HEK293 (cell line): Measurements from ENCODE around the gene AATF.

ENCODE experiments used
- CTCF ChIA-PET: fragments of 350-600 bp; formaldehyde crosslinking; extraction: SDS; loops from one replicate; lab custom pipeline; 2021; ENCODE audit warnings: antibody characterized with exemption; lab: Yijun Ruan, JAX
- POLR2A ChIA-PET: fragments of 300-600 bp; formaldehyde crosslinking; extraction: SDS; loops from one replicate; lab custom pipeline; 2020; ENCODE audit warnings: antibody characterized with exemption, inconsistent platforms; lab: Yijun Ruan, JAX
- H3K27ac ChIP-seq: fragments of 200-500 bp; sonication (Bioruptor generic); 2 replicates; pipeline ENCODE4 v1.5.1; 2014; ENCODE audit warnings: low read depth, low read length, control low read depth, inconsistent platforms; ENCODE audit errors: extremely low read depth
- H3K36me3 ChIP-seq, 2 experiments: fragments of 200-500 bp in 1 of 2; sonication (Bioruptor generic) in 1 of 2; 1 replicate in 1 of 2; 2 replicates in 1 of 2; pipeline ENCODE4 v1.5.1; 2014 to 2017; ENCODE audit warnings: inconsistent platforms in 2 of 2, low read length in 2 of 2; ENCODE audit not compliant: control insufficient read depth in 2 of 2, insufficient read depth in 1 of 2
- H3K4me1 ChIP-seq: fragments of 200-500 bp; sonication (Bioruptor generic); 2 replicates; pipeline ENCODE4 v1.5.1; 2014; ENCODE audit warnings: mild to moderate bottlenecking, low read length, inconsistent platforms; ENCODE audit not compliant: control insufficient read depth, insufficient read depth
- H3K4me3 ChIP-seq: 2 replicates; pipeline ENCODE4 v1.5.1; 2011; ENCODE audit warnings: low read depth, mild to moderate bottlenecking, control low read depth, low read length, moderate library complexity
- H3K9me3 ChIP-seq: fragments of 200-500 bp; sonication (Bioruptor generic); 2 replicates; pipeline ENCODE4 v1.5.1; 2014; ENCODE audit warnings: low read depth, low read length, inconsistent platforms; ENCODE audit not compliant: control insufficient read depth, insufficient read depth
- ZFP37 ChIP-seq: fragments of 450-650 bp; formaldehyde crosslinking; IDR thresholded peaks from 2 replicates; pipeline ENCODE4 v1.5.1; 2016; ENCODE audit warnings: missing biosample characterization, missing genetic modification characterization
- ZIC2 ChIP-seq: fragments of 450-650 bp; formaldehyde crosslinking; IDR thresholded peaks from 2 replicates; pipeline ENCODE4 v1.5.1; 2016; ENCODE audit warnings: missing biosample characterization, missing genetic modification characterization
- ZNF146 ChIP-seq: fragments of 450-650 bp; formaldehyde crosslinking; IDR thresholded peaks from 2 replicates; pipeline ENCODE4 v1.5.1; 2016; ENCODE audit warnings: missing biosample characterization, missing genetic modification characterization
- ZNF157 ChIP-seq: fragments of 450-650 bp; formaldehyde crosslinking; IDR thresholded peaks from 2 replicates; pipeline ENCODE4 v1.5.1; 2016; ENCODE audit warnings: missing biosample characterization, missing genetic modification characterization
- ZNF184 ChIP-seq: fragments of 450-650 bp; IDR thresholded peaks from 2 replicates; pipeline ENCODE4 v1.5.1; 2018; ENCODE audit warnings: missing biosample characterization, mild to moderate bottlenecking, missing genetic modification characterization
- ZNF510 ChIP-seq: fragments of 450-650 bp; formaldehyde crosslinking; IDR thresholded peaks from 2 replicates; pipeline ENCODE4 v1.5.1; 2018; ENCODE audit warnings: mild to moderate bottlenecking, missing genetic modification characterization, missing biosample characterization; ENCODE audit not compliant: insufficient replicate concordance
- ZNF514 ChIP-seq: fragments of 450-650 bp; formaldehyde crosslinking; IDR thresholded peaks from 2 replicates; pipeline ENCODE4 v1.5.1; 2016; ENCODE audit warnings: missing biosample characterization, missing genetic modification characterization
- ZNF548 ChIP-seq: fragments of 450-650 bp; formaldehyde crosslinking; IDR thresholded peaks from 2 replicates; pipeline ENCODE4 v1.5.1; 2016; ENCODE audit warnings: missing biosample characterization, missing genetic modification characterization
- ZNF558 ChIP-seq: fragments of 450-650 bp; formaldehyde crosslinking; IDR thresholded peaks from 2 replicates; pipeline ENCODE4 v1.5.1; 2016; ENCODE audit warnings: missing biosample characterization, missing genetic modification characterization
- ZNF621 ChIP-seq: fragments of 450-650 bp; formaldehyde crosslinking; IDR thresholded peaks from 2 replicates; pipeline ENCODE4 v1.5.1; 2017; ENCODE audit warnings: missing biosample characterization, missing genetic modification characterization
- ZNF629 ChIP-seq: fragments of 450-650 bp; formaldehyde crosslinking; IDR thresholded peaks from 2 replicates; pipeline ENCODE4 v1.5.1; 2017; ENCODE audit warnings: missing biosample characterization, missing genetic modification characterization
- ZNF747 ChIP-seq: fragments of 450-650 bp; formaldehyde crosslinking; IDR thresholded peaks from 2 replicates; pipeline ENCODE4 v1.5.1; 2016; ENCODE audit warnings: missing biosample characterization, missing genetic modification characterization
- ZNF830 ChIP-seq: fragments of 450-650 bp; IDR thresholded peaks from 2 replicates; pipeline ENCODE4 v1.5.0; 2018; ENCODE audit warnings: missing biosample characterization, missing genetic modification characterization, low read depth, mild to moderate bottlenecking, moderate library complexity
- TF ChIP-seq, protein P1 (sequence below): fragments of 450-650 bp; formaldehyde crosslinking; IDR thresholded peaks from 2 replicates; pipeline ENCODE4 v1.5.0; 2017; ENCODE audit warnings: missing biosample characterization, missing genetic modification characterization, borderline replicate concordance
- TF ChIP-seq, protein P2 (sequence below): fragments of 450-650 bp; formaldehyde crosslinking; IDR thresholded peaks from 2 replicates; pipeline ENCODE4 v1.5.1; 2016; ENCODE audit warnings: missing biosample characterization, missing genetic modification characterization
- TF ChIP-seq, protein P3 (sequence below): sonication (generic); formaldehyde crosslinking; IDR thresholded peaks from 2 replicates; pipeline ENCODE4 v1.8.1; 2022; ENCODE audit warnings: mild to moderate bottlenecking, moderate library complexity, missing genetic modification reagents
- TF ChIP-seq, protein P4 (sequence below): fragments of 450-650 bp; formaldehyde crosslinking; IDR thresholded peaks from 2 replicates; pipeline ENCODE4 v1.5.1; 2016; ENCODE audit warnings: missing biosample characterization, missing genetic modification characterization
- TF ChIP-seq, protein P5 (sequence below): fragments of 450-650 bp; formaldehyde crosslinking; optimal IDR thresholded peaks from 2 replicates; pipeline ENCODE3; 2016; ENCODE audit warnings: missing biosample characterization, mild to moderate bottlenecking, missing genetic modification characterization
- TF ChIP-seq, protein P6 (sequence below): fragments of 450-650 bp; formaldehyde crosslinking; IDR thresholded peaks from 2 replicates; pipeline ENCODE4 v1.5.1; 2017; ENCODE audit warnings: missing biosample characterization, missing genetic modification characterization

Gene AATF

DNA sequence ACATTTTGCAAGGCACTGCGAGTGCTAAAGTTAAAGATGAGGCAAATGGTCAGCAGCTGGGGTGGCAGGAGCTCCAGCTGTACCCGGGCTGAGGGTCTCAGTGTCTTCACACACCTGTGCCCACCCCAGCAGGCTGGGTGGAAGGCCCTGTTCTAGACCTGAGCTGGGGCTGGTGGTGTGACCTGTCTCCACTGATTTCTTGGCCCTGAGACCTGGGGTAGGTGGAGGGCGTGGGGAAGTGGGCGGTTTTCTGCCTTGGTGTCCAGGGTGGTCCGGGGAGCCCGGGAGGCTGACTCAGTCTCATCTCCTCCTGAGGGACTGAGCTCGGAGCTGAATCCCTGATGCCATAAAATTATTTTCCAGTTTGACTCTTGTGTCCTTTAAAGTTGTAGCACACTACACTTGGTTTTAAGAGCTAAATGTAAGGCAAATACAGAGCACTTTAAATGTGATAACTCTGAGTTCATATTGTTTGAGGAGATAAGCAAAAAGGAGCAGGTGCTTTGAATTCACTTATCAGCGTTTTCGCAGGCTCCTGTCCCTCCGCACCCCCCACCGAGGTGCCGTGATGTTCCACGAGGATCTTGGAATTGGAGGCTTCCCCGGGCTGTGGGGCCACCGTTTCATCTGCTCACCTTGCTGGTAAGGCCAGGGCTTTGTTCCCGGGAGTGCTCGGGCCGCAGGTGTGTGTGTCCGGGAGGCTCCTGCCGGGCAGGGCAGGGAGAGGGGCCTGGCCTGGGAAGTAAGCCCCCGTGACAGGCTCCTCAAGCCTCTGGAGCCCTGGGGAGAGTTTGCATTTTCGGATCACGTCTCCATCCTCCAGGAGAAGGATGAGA lies 117.0 kb downstream of the AATF start:
- peaks cover 5% of the 10 kb centered on the region; the same call in 1 of the 2 replicates for H3K4me1 ChIP-seq
- H3K27ac ChIP-seq, result no peak overlapping the region
- H3K9me3 ChIP-seq, result no peaks in the 10 kb centered on the region
- no peak overlapping the region for H3K4me3 ChIP-seq
- TF ChIP-seq, protein P1, sequence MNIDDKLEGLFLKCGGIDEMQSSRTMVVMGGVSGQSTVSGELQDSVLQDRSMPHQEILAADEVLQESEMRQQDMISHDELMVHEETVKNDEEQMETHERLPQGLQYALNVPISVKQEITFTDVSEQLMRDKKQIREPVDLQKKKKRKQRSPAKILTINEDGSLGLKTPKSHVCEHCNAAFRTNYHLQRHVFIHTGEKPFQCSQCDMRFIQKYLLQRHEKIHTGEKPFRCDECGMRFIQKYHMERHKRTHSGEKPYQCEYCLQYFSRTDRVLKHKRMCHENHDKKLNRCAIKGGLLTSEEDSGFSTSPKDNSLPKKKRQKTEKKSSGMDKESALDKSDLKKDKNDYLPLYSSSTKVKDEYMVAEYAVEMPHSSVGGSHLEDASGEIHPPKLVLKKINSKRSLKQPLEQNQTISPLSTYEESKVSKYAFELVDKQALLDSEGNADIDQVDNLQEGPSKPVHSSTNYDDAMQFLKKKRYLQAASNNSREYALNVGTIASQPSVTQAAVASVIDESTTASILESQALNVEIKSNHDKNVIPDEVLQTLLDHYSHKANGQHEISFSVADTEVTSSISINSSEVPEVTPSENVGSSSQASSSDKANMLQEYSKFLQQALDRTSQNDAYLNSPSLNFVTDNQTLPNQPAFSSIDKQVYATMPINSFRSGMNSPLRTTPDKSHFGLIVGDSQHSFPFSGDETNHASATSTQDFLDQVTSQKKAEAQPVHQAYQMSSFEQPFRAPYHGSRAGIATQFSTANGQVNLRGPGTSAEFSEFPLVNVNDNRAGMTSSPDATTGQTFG (tag by site-specific recombination), result no peak
- TF ChIP-seq, protein P2, sequence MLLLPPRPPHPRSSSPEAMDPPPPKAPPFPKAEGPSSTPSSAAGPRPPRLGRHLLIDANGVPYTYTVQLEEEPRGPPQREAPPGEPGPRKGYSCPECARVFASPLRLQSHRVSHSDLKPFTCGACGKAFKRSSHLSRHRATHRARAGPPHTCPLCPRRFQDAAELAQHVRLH (tag by site-specific recombination), result no peak
- TF ChIP-seq ZNF514 (tag by site-specific recombination), result no peak
- no peak for TF ChIP-seq ZNF558 (tag by site-specific recombination)
- no peak for TF ChIP-seq ZNF747
- no peak for TF ChIP-seq ZIC2
- TF ChIP-seq ZNF510 (tag by site-specific recombination), result no peak
- TF ChIP-seq ZNF621, result no peak
- no peak for TF ChIP-seq ZNF157 (tag by site-specific recombination)
- no peak for TF ChIP-seq ZFP37 (tag by site-specific recombination)
- no peak for TF ChIP-seq ZNF629 (tag by site-specific recombination)
- TF ChIP-seq, protein P3, sequence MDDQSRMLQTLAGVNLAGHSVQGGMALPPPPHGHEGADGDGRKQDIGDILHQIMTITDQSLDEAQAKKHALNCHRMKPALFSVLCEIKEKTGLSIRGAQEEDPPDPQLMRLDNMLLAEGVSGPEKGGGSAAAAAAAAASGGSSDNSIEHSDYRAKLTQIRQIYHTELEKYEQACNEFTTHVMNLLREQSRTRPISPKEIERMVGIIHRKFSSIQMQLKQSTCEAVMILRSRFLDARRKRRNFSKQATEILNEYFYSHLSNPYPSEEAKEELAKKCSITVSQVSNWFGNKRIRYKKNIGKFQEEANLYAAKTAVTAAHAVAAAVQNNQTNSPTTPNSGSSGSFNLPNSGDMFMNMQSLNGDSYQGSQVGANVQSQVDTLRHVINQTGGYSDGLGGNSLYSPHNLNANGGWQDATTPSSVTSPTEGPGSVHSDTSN (CRISPR knock-in tag), result no peak
- ChIA-PET CTCF (interaction anchor here (0.6 to 0.9 kb wide), 3 partner anchors 18 to 339 kb away, joined by 3 read pairs; no protein-coding TSS in a partner anchor), POLR2A (no interaction called here)
- H3K36me3 ChIP-seq, result no peaks in the 10 kb centered on the region

DNA sequence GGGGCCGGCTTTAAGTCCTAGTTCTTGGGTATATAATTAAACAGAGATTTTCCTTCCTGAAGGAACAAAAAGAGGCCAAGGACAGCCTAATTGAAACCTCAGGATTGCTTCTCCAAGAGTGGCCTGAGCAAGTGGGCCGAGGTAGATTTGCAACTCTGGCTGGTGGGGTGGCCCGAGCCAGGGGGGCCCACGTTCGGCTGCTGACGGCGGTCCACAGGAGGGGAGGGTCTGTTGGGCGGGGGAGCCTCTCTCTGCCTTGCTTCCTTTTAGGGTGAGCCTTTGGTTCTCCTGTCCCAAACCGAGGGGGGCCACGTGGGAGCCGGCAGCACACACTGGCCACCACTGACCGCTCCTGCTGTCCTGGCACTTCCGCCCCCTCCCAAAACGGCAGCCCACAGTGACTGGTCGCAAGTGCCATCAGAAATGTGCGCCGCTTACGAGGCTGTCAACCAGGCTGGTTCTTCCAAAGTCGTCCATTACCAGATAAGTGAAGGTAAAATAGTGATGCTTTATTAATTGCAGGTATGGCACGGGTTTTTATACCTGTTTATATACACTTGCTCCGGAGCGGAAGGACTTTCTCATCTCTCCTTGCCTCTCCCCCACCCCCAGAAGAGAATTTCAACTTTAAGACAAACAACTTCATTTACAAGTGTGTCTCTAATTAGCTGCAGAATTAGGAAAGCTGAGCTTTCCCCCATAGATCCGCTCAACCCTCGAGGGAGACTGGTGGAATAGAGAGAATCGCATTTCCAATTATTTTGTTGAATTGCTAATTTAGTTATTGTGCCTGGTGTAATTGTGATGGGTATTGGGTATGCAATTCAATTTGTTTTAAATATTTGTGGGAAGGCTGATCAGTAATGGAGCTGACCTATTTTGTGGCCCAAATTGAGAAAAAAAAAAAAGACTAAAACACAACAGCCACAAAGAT lies 117.8 kb downstream of the AATF start:
- ChIA-PET POLR2A (no interaction called here), CTCF (interaction anchor here (0.7 to 3.0 kb wide), 3 partner anchors 11 to 463 kb away, joined by 4 to 15 read pairs (median 5); no protein-coding TSS in a partner anchor)
- Histone ChIP-seq H3K4me1 (peaks cover 5% of the 10 kb centered on the region; the same call in 1 of the 2 replicates), H3K4me3 (no peak overlapping the region), H3K9me3 (no peaks in the 10 kb centered on the region), H3K27ac (no peak overlapping the region), H3K36me3 (no peaks in the 10 kb centered on the region)
- TF ChIP-seq ZNF830 (tag by site-specific recombination) (no peak), ZNF548 (no peak), ZNF146 (no peak), ZNF184 (tag by site-specific recombination) (no peak)
- TF ChIP-seq, protein P4, sequence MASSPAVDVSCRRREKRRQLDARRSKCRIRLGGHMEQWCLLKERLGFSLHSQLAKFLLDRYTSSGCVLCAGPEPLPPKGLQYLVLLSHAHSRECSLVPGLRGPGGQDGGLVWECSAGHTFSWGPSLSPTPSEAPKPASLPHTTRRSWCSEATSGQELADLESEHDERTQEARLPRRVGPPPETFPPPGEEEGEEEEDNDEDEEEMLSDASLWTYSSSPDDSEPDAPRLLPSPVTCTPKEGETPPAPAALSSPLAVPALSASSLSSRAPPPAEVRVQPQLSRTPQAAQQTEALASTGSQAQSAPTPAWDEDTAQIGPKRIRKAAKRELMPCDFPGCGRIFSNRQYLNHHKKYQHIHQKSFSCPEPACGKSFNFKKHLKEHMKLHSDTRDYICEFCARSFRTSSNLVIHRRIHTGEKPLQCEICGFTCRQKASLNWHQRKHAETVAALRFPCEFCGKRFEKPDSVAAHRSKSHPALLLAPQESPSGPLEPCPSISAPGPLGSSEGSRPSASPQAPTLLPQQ (tag by site-specific recombination), result no peak
- TF ChIP-seq, protein P5, sequence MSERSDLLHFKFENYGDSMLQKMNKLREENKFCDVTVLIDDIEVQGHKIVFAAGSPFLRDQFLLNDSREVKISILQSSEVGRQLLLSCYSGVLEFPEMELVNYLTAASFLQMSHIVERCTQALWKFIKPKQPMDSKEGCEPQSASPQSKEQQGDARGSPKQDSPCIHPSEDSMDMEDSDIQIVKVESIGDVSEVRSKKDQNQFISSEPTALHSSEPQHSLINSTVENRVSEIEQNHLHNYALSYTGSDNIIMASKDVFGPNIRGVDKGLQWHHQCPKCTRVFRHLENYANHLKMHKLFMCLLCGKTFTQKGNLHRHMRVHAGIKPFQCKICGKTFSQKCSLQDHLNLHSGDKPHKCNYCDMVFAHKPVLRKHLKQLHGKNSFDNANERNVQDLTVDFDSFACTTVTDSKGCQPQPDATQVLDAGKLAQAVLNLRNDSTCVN (tag by site-specific recombination), result no peak
- TF ChIP-seq, protein P6, sequence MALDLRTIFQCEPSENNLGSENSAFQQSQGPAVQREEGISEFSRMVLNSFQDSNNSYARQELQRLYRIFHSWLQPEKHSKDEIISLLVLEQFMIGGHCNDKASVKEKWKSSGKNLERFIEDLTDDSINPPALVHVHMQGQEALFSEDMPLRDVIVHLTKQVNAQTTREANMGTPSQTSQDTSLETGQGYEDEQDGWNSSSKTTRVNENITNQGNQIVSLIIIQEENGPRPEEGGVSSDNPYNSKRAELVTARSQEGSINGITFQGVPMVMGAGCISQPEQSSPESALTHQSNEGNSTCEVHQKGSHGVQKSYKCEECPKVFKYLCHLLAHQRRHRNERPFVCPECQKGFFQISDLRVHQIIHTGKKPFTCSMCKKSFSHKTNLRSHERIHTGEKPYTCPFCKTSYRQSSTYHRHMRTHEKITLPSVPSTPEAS (tag by site-specific recombination), result no peak
